Neuronal stem cell (in vitro differentiated cells): Measurements from ENCODE around the gene ADGRE1.

Source experiments
- DNase-seq: peaks from one replicate; pipeline ENCODE4 v3.0.0-alpha.2; 2013; ENCODE audit warnings: low spot score
- H2AFZ ChIP-seq: one replicate; pipeline ENCODE4 v1.6.1; 2013; ENCODE audit warnings: mild to moderate bottlenecking, low read length, inconsistent platforms
- H2AK5ac ChIP-seq: 2 replicates; pipeline ENCODE4 v1.6.1; 2013; ENCODE audit warnings: low read depth, mild to moderate bottlenecking, inconsistent platforms, low read length, moderate library complexity, mixed read lengths
- H2BK120ac ChIP-seq: 2 replicates; pipeline ENCODE4 v1.6.1; 2013; ENCODE audit warnings: low read depth, mild to moderate bottlenecking, inconsistent platforms, low read length, moderate library complexity, mixed read lengths
- H2BK12ac ChIP-seq: one replicate; pipeline ENCODE4 v1.6.1; 2013; ENCODE audit warnings: low read length, inconsistent platforms
- H2BK15ac ChIP-seq: 2 replicates; pipeline ENCODE4 v1.6.1; 2013; ENCODE audit warnings: mild to moderate bottlenecking, low read length, inconsistent platforms, mixed read lengths
- H2BK5ac ChIP-seq: one replicate; pipeline ENCODE4 v1.6.1; 2013; ENCODE audit warnings: inconsistent platforms, mild to moderate bottlenecking, low read length, moderate library complexity
- H3K14ac ChIP-seq: one replicate; pipeline ENCODE4 v1.6.1; 2013; ENCODE audit warnings: low read length, inconsistent platforms
- H3K18ac ChIP-seq: 2 replicates; pipeline ENCODE4 v1.6.1; 2013; ENCODE audit warnings: low read length, inconsistent platforms
- H3K23ac ChIP-seq: 2 replicates; pipeline ENCODE4 v1.6.1; 2013; ENCODE audit warnings: low read depth, mild to moderate bottlenecking, mixed read lengths, low read length, inconsistent platforms; ENCODE audit not compliant: poor library complexity
- H3K27ac ChIP-seq: replicated peaks from 3 replicates; pipeline ENCODE4 v1.5.1; 2013; ENCODE audit warnings: low read length, inconsistent platforms
- H3K27me3 ChIP-seq, 3 experiments: 2 replicates each; pipeline ENCODE4 v1.6.1; 2013; ENCODE audit warnings: low read length in 3 of 3, mild to moderate bottlenecking in 2 of 3, inconsistent platforms in 1 of 3, low read depth in 1 of 3, mixed read lengths in 1 of 3, moderate library complexity in 1 of 3; ENCODE audit not compliant: control insufficient read depth in 3 of 3, insufficient read depth in 3 of 3
- H3K36me3 ChIP-seq, 2 donors: replicated peaks in 1 of 2; 2 replicates each; pipeline ENCODE4 v1.6.1; 2013; ENCODE audit warnings: low read length in 2 of 2; ENCODE audit not compliant: control insufficient read depth in 2 of 2, insufficient read depth in 2 of 2
- H3K4ac ChIP-seq: 2 replicates; pipeline ENCODE4 v1.6.1; 2013; ENCODE audit warnings: inconsistent platforms, mild to moderate bottlenecking, low read length, moderate library complexity
- H3K4me1 ChIP-seq, 2 donors: 1 replicate in 1 of 2; 2 replicates in 1 of 2; pipeline ENCODE4 v1.6.1; 2013; ENCODE audit warnings: low read length in 2 of 2, low read depth in 1 of 2; ENCODE audit not compliant: control insufficient read depth in 2 of 2, insufficient read depth in 1 of 2
- H3K4me2 ChIP-seq: one replicate; pipeline ENCODE4 v1.6.1; 2013; ENCODE audit warnings: mild to moderate bottlenecking, low read length, inconsistent platforms; ENCODE audit not compliant: insufficient read depth, poor library complexity, severe bottlenecking
- H3K4me3 ChIP-seq, 2 donors: 2 replicates each; pipeline ENCODE4 v1.5.1; 2013; ENCODE audit warnings: low read length in 2 of 2, mild to moderate bottlenecking in 2 of 2, inconsistent platforms in 1 of 2, moderate library complexity in 1 of 2
- H3K79me1 ChIP-seq: one replicate; pipeline ENCODE4 v1.6.1; 2013; ENCODE audit warnings: low read depth, mild to moderate bottlenecking, inconsistent platforms, low read length, moderate library complexity
- H3K9ac ChIP-seq: one replicate; pipeline ENCODE4 v1.6.1; 2013; ENCODE audit warnings: mild to moderate bottlenecking, low read depth, low read length, inconsistent platforms; ENCODE audit not compliant: poor library complexity
- H3K9me3 ChIP-seq, 2 donors: replicated peaks in 1 of 2; 2 replicates each; pipeline versions ENCODE3 to v1.6.1; 2013; ENCODE audit warnings: low read length in 2 of 2, mild to moderate bottlenecking in 2 of 2, inconsistent platforms in 1 of 2, low read depth in 1 of 2, mixed read lengths in 1 of 2, moderate library complexity in 1 of 2; ENCODE audit not compliant: control insufficient read depth in 2 of 2, insufficient read depth in 1 of 2
- H4K8ac ChIP-seq: one replicate; pipeline ENCODE4 v1.6.1; 2013; ENCODE audit warnings: low read depth, mild to moderate bottlenecking, inconsistent platforms, low read length, moderate library complexity
- H4K91ac ChIP-seq: one replicate; pipeline ENCODE4 v1.6.1; 2013; ENCODE audit warnings: low read length, low read depth, mild to moderate bottlenecking, inconsistent platforms; ENCODE audit not compliant: poor library complexity
- WGBS, 2 donors: extraction: QIAGEN DNeasy Blood & Tissue Kit; methylation state at CpG; one replicate each; pipeline ENCODE4 v1.1.7; 2013; ENCODE audit warnings: missing lambda C conversion rate in 2 of 2, mixed read lengths in 1 of 2; ENCODE audit not compliant: insufficient read length in 2 of 2, insufficient replicate concordance in 1 of 2; ENCODE audit errors: extremely low coverage in 2 of 2; 5-methylcytosine and 5-hydroxymethylcytosine counted together

Gene ADGRE1

GRCh38 chr19:6947745-6948144 lies 60.4 kb downstream of the ADGRE1 start:
- Histone ChIP-seq H3K27me3 (no peaks in the 10 kb centered on the region), H3K18ac (no peak overlapping the region), H3K4me3 (peak overlapping the region in 1 of 2 donors; percentile 46), H2AK5ac (no peak overlapping the region), H3K79me1 (no peaks in the 10 kb centered on the region), H3K4me1 (no peaks in the 10 kb centered on the region), H3K36me3 (no peaks in the 10 kb centered on the region), H3K4me2 (no peak overlapping the region), H4K91ac (no peak overlapping the region), H3K9me3 (peaks cover 0 to 9% of the 10 kb centered on the region in 2 donors), H3K14ac (no peak overlapping the region), H2BK15ac (no peak overlapping the region), H2BK5ac (no peak overlapping the region), H3K27ac (no peak overlapping the region), H2AFZ (no peak overlapping the region), H2BK120ac (no peak overlapping the region), H3K23ac (no peak overlapping the region), H4K8ac (no peak overlapping the region), H2BK12ac (no peak overlapping the region), H3K4ac (no peak overlapping the region), H3K9ac (no peak overlapping the region)
- DNase-seq: no peak
- WGBS, 2 donors: no CpG with 5 or more reads among the region's 5 CpGs

DNA sequence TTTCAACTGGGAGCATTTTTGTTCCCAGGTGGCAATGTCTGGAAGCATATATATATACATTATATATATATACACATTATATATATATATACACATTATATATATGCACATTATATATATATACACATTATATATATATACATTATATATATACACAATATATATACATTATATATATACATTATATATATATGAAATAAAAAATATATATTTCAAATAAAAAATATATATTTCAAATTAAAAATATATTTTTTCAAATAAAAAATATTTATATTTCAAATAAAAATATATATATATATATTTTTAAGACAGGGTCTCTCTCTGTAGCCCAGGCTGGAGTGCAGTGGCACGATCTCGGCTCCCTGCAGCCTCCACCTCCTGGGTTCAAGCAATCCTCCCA lies 61.5 kb downstream of the ADGRE1 start:
- no peak overlapping the region for H3K9ac ChIP-seq
- no peak overlapping the region for H2BK15ac ChIP-seq
- H3K4ac ChIP-seq: no peak overlapping the region
- no peak overlapping the region for H3K27ac ChIP-seq
- H3K27me3 ChIP-seq: no peaks in the 10 kb centered on the region
- no peak overlapping the region for H4K91ac ChIP-seq
- H2AK5ac ChIP-seq: no peak overlapping the region
- DNase-seq: no peak
- H3K4me1 ChIP-seq: no peaks in the 10 kb centered on the region
- H3K18ac ChIP-seq: no peak overlapping the region
- H3K36me3 ChIP-seq: no peaks in the 10 kb centered on the region
- no CpG with 5 or more reads among the region's 2 CpGs for whole genome bisulfite sequencing, 2 donors
- H4K8ac ChIP-seq: no peak overlapping the region
- no peak overlapping the region for H3K4me2 ChIP-seq
- H3K14ac ChIP-seq: no peak overlapping the region
- H2BK5ac ChIP-seq: no peak overlapping the region
- H2AFZ ChIP-seq: no peak overlapping the region
- no peak overlapping the region for H2BK120ac ChIP-seq
- H3K4me3 ChIP-seq: no peak overlapping the region
- H3K79me1 ChIP-seq: no peaks in the 10 kb centered on the region
- H3K9me3 ChIP-seq: peaks cover 0 to 15% of the 10 kb centered on the region in 2 donors
- no peak overlapping the region for H2BK12ac ChIP-seq
- H3K23ac ChIP-seq: no peak overlapping the region

DNA sequence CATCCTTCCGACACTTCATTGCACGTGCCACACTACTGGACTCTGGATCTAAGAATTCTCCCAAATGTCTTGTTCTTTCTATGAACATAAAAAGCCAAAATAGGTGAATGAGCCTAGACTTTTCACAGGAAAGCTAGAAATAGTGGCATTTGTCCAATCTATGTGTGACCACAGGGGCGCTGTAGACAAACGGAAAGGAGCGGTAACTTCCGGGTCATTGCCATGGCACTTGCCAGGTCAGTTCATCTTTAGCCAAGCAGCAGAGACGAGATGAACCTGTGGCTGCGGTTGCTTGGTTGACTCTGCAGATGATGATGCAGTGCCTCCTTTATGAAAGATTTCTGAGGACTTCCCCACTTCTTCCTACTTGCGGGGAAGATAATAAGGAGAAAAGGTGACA lies 65.6 kb downstream of the ADGRE1 start:
- no peak for DNase-seq
- Histone ChIP-seq H3K9me3 (peaks cover 0 to 22% of the 10 kb centered on the region in 2 donors), H2BK120ac (no peak overlapping the region), H2BK5ac (no peak overlapping the region), H3K9ac (no peak overlapping the region), H3K4me2 (no peak overlapping the region), H2AFZ (no peak overlapping the region), H3K27ac (no peak overlapping the region), H3K36me3 (no peaks in the 10 kb centered on the region), H3K4me3 (no peak overlapping the region), H3K79me1 (no peaks in the 10 kb centered on the region), H3K23ac (no peak overlapping the region), H4K91ac (no peak overlapping the region), H3K4ac (no peak overlapping the region), H4K8ac (no peak overlapping the region), H2BK15ac (no peak overlapping the region), H3K4me1 (no peaks in the 10 kb centered on the region), H2AK5ac (no peak overlapping the region), H3K27me3 (no peaks in the 10 kb centered on the region), H3K18ac (no peak overlapping the region), H2BK12ac (no peak overlapping the region), H3K14ac (no peak overlapping the region)
- no CpG with 5 or more reads among the region's 9 CpGs for WGBS, 2 donors

DNA sequence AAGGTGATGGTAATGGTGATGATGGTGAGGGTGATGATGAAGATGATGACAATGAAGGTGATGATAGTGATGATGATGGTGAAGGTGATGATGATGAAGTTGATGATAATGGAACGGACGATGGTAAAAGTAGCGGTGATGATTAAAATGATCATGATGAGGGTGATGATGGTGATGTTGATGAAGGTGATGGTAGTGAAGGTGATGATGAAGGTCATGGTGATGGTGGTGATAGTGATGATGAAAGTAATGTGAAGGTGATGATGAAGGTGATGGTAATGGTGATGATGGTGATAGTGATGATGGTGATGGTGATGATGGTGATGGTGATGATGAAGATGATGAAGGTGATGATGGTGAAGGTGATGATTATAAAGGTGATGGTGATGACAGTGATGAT lies 67.7 kb downstream of the ADGRE1 start:
- H3K23ac ChIP-seq: no peak overlapping the region
- no peak overlapping the region for H2AFZ ChIP-seq
- H4K8ac ChIP-seq: peak overlapping the region; percentile 31
- H3K4me1 ChIP-seq: no peaks in the 10 kb centered on the region
- H3K18ac ChIP-seq: no peak overlapping the region
- no peak overlapping the region for H4K91ac ChIP-seq
- H2AK5ac ChIP-seq: no peak overlapping the region
- H2BK5ac ChIP-seq: no peak overlapping the region
- no peak for DNase-seq
- no peak overlapping the region for H3K27ac ChIP-seq
- no peak overlapping the region for H3K4ac ChIP-seq
- H2BK15ac ChIP-seq: no peak overlapping the region
- H3K9ac ChIP-seq: no peak overlapping the region
- H3K36me3 ChIP-seq: no peaks in the 10 kb centered on the region
- H3K27me3 ChIP-seq: no peaks in the 10 kb centered on the region
- no peak overlapping the region for H3K4me3 ChIP-seq
- no peak overlapping the region for H3K14ac ChIP-seq
- peaks cover 0 to 23% of the 10 kb centered on the region in 2 donors for H3K9me3 ChIP-seq
- no peak overlapping the region for H2BK12ac ChIP-seq
- no peak overlapping the region for H3K4me2 ChIP-seq
- no peaks in the 10 kb centered on the region for H3K79me1 ChIP-seq
- H2BK120ac ChIP-seq: no peak overlapping the region
- 100% methylated on average over 3 of the region's 3 CpGs for WGBS, 2 donors
